ENCODE data around the gene ACAD11.

GRCh38 chr3:132650153-132650552 is 9.5 kb downstream of the ACAD11 start:
- no peak for TF ChIP-seq CTCF (IDR thresholded peaks at IDR 0.05; ENCODE audit: low read depth, low read length, missing input control)
- TF ChIP-seq, protein P1, sequence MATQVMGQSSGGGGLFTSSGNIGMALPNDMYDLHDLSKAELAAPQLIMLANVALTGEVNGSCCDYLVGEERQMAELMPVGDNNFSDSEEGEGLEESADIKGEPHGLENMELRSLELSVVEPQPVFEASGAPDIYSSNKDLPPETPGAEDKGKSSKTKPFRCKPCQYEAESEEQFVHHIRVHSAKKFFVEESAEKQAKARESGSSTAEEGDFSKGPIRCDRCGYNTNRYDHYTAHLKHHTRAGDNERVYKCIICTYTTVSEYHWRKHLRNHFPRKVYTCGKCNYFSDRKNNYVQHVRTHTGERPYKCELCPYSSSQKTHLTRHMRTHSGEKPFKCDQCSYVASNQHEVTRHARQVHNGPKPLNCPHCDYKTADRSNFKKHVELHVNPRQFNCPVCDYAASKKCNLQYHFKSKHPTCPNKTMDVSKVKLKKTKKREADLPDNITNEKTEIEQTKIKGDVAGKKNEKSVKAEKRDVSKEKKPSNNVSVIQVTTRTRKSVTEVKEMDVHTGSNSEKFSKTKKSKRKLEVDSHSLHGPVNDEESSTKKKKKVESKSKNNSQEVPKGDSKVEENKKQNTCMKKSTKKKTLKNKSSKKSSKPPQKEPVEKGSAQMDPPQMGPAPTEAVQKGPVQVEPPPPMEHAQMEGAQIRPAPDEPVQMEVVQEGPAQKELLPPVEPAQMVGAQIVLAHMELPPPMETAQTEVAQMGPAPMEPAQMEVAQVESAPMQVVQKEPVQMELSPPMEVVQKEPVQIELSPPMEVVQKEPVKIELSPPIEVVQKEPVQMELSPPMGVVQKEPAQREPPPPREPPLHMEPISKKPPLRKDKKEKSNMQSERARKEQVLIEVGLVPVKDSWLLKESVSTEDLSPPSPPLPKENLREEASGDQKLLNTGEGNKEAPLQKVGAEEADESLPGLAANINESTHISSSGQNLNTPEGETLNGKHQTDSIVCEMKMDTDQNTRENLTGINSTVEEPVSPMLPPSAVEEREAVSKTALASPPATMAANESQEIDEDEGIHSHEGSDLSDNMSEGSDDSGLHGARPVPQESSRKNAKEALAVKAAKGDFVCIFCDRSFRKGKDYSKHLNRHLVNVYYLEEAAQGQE (IDR thresholded peaks at IDR 0.05): no peak
- TF ChIP-seq RAD21 (IDR thresholded peaks at IDR 0.05): no peak
- TF ChIP-seq ATF3 (IDR thresholded peaks at IDR 0.05): no peak
- TF ChIP-seq GABPA (IDR thresholded peaks at IDR 0.05 in 1 of 2, conservative IDR thresholded peaks at IDR 0.05 in 1 of 2): no peak

Measured in liver (tissue), 3 donors.